ENCODE measurements around the gene TMEM14B.
"Not testable (repeated sequence)": the region's sequence is repeated elsewhere in the genome, so short reads cannot be mapped to it uniquely, and the experiment has no call there.

TMEM14B gene

DNA sequence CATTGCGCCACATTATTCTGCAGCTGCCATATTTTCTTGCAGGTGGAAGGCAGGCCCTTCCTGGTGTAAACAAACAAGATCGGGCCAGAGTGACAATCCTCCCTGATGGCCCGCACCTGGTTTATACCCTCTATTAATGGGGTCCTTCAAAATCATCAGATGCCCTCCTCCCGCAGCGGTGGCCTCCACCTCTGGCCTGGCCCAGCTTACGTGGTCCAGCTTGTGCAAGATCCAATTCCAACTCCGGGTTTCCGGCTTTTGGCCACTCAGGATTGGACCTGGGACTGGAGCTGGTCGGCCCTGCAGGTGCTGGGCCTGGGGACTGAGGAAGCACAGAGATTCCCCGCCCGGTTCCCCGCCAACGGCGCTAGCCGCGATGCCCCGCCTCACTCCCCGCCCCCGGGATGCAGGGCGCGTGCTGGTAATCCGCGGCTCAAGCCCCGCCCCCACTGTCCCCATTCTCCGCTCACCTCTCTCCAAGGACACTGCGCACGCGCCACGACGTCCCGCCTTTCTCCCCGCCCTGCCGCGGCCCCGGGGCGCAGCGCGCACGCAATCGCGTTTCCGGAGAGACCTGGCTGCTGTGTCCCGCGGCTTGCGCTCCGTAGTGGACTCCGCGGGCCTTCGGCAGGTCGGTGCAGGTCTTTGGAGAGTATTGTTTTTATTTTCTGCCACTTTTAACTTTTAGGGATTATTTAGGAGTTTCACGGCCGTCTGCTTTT, at the start of gene TMEM14B:
Gene TMEM14B, plus strand, starts transcription at position 555 of the 722 bp plus-strand sequence. CDS start 1,441 bp downstream, outside the sequence.
- peak; percentile 26 for FAIRE-seq

DNA sequence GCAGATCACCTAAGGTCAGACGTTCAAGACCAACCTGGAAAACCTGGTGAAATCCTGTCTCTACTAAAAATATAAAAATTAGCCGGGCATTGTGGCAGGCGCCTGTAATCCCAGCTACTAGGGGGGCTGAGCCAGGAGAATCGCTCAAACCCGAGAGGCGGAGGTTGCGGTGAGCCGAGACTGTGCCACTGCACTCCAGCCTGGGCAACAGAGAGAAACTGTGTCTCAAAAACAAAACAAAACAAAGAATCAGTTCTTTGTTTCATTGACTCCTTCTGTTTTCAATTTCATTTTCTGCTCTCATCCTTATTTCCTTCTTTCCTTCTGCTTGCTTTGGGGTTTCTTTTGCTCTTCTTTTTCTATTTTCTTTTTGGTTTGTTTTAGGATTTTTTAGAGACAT, 33.6 kb upstream of the TMEM14B start:
- no peak for FAIRE-seq

DNA sequence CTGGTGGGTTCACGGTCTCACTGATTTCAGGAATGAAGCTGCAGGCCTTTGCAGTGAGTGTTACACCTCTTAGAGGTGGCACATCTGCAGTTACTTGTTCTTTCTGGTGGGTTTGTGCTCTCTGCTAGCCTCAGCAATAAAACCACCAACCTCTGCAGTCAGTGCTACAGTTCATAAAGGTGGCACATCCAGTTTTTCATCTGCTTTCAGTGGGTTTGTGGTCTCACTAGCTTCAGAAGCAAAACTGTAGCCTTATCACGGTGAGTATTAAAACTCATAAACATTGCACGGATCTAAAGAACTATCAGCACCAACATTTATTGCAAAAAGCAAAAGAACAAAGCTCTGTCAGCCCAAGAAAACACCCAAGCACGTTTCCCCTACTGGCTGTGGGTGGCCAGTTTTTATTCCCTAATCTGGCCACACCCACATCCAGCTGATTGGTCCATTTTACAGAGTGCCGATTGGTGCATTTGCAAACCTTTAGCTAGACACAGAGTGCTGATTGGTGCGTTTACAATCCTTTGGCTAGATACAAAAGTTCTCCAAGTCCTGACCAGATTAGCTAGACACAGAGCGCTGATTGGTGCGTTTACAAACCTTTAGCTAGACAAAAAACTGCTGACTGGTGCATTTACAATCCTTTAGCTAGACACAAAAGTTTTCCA, 28.2 kb upstream of the TMEM14B start:
- no peak for FAIRE-seq

DNA sequence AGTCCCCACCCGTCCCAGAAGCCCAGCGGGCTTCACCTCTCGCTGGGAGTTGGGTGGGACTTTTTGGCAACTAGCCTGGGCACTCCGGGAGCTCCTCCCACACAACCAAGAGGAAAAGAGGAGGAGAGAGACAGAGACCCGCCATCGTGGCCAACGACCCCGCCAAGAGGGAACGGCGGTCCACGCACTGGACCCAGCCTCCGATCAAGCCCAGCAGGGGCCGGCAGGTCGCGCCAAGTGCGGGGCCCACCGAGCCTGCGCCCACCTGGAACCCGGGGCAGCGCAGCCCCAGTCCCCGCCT, 27.7 kb upstream of the TMEM14B start:
- FAIRE-seq = no peak

DNA sequence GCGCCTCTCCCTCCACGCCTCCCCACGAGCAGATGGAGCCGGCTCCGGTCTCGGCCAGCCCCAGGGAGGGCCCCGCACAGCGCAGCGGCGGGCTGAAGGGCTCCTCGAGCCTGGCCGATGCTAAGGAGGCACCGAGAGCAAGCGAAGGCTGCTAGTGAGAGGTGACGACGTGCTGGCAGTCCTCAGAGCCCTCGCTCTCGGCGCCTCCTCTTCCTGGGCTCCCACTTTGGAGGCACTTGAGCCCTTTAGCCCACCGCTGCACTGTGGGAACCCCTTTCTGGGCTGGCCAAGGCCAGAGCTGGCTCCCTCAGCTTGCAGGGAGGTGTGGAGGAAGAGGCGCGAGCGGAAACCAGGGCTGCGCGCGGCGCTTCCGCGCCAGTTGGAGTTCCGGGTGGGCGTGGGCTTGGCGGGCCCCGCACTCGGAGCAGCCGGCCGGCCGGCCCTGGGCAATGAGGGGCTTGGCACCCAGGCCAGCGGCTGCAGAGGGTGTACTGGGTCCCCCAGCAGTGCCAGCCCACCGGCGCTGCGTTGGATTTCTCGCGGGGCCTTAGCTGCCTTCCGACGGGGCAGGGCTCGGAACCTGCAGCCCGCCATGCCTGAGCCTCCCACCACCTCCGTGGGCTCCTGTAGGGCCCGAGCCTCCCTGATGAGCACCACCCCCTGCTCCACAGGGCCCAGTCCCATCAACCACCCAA, 27.2 kb upstream of the TMEM14B start:
- no peak for FAIRE-seq

DNA sequence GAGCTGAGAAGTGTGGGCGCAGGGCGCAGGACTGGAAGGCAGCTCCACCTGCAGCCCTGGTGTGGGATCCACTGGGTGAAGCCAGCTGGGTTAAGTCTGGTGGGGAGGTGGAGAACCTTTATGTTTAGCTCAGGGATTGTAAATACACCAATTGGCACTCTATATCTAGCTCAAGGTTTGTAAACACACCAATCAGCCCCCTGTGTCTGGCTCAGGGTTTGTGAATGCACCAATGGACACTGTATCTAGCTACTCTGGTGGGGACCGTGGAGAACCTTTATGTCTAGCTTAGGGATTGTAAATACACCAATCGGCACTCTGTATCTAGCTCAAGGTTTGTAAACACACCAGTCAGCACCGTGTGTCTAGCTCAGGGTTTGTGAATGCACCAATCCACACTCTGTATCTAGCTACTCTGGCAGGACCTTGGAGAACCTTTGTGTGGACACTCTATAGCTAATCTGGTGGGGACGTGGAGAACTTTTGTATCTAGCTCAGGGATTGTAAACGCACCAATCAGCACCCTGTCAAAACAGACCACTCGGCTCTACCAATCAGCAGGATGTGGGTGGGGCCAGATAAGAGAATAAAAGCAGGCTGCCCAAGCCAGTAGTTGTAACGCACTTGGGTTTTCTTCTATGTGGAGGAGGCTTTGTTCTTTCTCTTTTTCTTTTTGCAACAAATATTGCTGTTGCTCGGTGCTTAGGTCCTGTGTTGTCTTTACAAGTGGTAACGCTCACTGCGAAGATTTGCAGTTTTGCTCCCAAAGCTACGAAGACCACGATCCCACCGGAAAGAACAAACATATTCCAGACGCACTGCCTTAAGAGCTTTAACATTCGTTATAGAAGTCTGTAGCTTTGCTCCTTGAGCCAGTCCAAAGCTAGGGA, 26.4 kb upstream of the TMEM14B start:
- FAIRE-seq = not testable (repeated sequence)

DNA sequence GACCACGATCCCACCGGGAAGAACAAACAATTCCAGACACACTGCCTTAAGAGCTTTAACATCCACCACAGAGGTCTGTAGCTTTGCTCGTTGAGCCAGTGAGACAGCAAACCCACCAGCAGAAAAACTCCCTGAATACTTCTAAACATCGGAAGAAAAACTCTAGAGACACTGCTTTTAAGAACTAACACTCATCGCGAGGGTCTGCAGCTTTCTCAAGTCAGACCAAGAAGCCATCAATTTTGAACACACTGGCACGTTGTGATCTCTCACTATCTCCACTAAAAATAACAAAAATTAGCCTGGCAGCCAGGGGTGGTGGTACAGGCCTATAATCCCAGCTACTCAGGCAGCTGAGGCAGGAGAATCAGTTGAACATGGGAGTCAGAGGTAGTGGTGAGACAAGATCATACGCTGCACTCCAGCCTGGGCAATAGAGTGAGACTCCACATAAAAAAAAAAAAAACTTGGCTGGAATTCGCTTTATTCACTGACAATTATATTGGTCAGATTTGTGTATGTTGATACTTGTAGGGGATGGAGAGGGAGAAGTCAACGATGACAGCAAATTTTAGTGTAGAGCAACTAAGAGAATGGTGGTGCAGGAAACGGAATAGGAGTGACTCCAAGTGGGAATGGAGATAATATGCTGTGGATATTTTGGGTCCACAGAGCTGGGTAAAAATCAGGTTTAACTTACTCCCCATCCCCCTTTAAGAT, 25.6 kb upstream of the TMEM14B start:
- FAIRE-seq = no peak

DNA sequence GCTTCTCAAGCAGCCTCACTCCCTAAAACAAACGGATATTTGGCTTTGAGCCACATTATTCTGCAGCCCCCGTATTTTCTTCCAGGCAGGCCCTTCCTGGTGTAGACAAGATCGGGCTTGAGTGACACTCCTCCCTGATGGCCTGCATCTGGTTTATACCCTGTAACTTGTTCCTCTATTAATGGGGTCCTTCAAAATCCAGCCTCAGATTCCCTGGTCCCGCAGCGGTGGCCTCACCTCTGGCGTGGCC, 25.1 kb upstream of the TMEM14B start:
- FAIRE-seq = no peak

DNA sequence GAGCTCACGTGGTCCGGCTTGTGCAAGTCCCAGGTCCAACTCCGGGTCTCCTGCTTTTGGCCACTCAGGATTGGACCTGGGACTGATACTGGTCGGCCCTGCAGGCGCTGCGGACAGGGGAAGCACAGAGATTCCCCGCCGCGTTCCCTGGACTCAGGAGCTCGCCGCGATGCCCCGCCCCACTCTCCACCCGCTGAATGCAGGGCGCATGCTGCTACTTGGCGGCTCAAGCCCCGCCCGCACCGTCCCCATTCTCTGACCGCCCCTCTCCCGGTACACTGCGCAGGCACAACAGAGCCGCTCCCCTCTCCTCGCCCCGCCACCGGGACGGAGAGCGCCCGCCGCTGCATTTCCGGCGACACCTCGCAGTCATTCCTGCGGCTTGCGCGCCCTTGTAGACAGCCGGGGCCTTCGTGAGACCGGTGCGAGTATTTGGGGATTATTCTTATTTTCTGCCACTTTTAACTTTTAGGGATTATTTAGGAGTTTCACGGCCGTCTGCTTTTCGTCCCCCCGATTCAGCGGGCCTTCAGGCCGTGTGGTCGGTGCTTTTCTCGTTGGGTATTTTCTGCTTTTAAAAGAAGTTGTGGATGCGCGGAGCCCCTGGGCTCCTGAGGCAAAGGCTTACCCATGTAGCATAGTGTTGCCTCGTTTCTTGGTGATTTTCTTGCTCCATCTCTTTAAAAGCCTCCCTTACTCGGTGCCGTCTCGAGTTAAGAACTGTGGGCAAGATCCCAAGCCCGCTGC, 24.6 kb upstream of the TMEM14B start, which contains the start of gene TMEM14C:
Gene TMEM14C, plus strand, starts transcription at position 251 of the 747 bp plus-strand sequence. CDS start 1,544 bp downstream, outside the sequence.
- peak; percentile 45 for FAIRE-seq

DNA sequence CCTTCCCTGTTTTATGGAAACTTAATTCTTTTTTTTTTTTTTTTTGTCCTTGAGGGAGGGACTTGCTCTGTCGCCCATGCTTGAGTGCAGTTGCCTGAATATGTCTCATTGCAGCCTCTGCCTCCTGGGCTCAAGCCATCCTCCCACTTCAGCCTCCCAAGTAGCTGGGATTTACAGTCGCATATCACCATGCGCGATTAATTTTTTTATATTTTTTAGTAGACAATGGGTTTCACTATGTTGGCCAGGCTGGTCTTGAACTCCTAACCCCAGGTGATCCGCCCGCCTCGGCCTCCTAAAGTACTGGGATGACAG, 24.1 kb upstream of the TMEM14B start:
- no peak for FAIRE-seq

DNA sequence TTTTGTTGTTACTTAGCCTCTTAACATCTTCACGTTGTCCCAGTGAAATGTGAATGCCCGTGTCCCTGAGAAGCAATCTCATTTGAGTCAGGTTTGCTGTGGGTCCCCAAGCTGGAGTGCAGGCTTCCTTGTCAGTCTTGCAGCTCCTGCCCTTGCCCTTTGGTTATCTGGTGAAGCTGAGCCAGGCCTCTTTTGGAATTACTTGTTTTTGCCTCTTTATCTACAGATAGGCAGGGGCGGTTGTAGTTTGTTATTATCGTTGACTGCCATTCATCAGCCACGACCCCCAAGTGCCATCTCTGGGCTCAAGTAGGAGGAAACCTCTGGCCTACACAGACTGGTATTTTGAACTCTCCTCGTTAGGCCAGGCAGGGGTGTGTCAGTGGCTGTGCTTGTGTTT, 22.6 kb upstream of the TMEM14B start:
- no peak for FAIRE-seq

DNA sequence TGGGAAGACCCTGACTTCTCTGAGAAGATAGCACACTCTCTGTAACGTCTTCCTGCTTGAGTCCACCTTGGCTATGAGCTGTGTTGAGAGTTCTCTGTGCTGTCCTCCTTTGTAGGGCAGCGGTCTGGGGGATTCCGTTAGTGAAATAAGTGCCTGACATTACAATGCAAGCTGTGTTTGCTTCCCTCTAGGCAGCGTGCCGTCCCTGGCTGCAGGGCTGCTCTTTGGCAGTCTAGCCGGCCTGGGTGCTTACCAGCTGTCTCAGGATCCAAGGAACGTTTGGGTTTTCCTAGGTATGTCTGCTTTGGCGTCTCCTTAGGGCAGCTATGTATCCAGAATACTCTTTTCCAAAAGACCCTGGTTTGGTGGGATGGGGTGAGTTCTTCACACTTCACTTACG, 21.9 kb upstream of the TMEM14B start:
- no peak for FAIRE-seq

DNA sequence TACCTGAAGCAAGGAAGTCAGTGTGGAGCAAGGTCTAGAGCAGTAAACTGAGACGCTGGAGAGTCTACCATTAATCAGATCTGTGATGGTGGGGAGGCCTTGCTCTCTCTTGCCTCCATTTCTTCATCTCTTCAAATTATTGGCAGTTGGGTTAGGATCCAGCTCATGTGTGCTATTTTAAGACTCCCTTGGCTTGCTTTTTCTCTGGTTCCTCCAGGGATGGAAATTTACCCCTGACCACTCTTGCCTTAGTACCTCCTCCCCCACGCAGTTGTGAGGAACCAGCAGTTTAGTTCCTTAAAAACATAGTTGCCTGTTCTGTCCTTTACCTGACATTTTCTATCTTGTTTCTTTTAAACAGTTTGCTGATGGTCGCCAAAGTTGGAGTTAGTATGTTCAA, 17.4 kb upstream of the TMEM14B start:
- no peak for FAIRE-seq

DNA sequence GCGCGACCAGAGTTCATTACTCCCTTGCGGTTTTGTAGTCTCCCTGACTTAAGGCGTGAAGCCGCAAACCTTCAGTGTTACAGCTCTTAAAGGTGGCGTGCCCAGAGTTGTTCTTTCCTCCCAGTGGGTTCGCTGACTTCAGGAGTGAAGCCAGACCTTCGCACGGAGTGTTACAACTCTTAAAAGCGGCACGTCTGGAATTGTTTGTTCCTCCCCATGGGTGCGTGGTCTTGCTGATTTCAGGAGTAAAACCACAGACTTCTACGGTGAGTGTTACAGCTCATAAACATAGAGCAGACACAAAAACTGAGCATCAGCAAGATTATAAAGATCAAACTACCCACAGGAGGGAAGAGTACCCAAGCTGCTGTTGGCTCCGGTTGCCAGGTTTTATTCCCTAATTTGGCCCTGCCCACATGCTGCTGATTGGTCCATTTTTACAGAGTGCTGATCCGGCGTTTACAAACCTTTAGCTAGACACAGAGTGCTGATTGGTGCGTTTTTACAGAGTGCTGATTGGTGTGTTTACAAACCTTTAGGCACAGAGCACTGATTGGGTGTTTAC, 14.4 kb upstream of the TMEM14B start:
- no peak for FAIRE-seq

DNA sequence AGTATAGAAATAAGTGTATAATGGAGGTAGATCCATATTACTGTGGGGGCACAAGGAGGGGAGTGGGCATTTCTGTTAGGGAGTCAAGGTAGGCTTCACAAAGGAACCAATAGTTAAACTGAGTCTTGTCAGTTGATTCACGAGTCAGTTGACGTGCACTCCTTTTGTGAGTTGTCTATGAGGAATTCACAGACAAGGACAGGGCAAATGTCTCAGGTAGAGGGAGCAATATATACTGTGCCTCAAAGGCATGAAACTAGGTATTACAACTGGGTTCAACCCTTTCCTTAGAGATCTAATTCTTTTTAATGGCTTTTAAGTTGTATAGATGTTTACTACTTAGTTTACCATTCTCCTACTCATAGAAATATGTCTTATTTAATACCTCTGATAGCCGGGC, 13.7 kb upstream of the TMEM14B start:
- FAIRE-seq = no peak

DNA sequence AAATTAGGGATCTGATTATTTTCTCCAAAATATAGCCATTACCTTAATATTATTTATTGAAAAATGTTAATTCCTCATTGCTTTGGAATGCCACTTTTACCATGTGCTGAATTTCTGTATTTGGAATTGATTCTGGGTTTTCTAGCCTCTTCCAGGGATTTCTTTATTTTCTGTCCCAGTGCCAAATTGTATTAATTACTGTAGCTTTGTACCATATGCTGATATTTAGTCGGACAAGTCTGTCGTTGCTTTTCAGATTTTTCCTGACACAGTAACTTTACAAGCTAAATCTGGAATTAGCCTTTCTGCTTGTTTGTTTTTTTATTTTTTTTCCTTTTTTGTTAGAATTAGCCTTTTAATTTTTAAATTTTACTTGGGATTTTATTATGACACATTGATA, 10.9 kb upstream of the TMEM14B start:
- no peak for FAIRE-seq

DNA sequence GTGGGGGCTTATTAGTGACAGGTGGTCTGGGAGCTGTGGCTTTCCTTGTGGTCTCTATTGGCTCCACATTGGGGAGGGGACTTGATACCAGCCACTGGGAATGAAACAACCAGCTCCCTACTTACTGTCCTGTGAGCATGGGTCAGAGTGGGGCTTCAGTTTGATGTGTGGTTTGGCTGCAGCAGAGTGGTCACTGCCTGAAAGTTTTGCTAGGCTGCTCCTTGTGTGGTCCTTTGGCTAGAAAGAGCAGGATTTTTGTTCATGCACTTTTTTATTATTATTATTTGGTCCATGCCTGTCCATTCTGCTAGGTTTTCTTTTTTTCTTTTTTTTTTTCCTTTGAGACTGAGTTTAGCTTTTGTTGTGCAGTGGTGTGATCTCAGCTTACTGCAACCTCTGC, 7.5 kb upstream of the TMEM14B start:
- FAIRE-seq = no peak

DNA sequence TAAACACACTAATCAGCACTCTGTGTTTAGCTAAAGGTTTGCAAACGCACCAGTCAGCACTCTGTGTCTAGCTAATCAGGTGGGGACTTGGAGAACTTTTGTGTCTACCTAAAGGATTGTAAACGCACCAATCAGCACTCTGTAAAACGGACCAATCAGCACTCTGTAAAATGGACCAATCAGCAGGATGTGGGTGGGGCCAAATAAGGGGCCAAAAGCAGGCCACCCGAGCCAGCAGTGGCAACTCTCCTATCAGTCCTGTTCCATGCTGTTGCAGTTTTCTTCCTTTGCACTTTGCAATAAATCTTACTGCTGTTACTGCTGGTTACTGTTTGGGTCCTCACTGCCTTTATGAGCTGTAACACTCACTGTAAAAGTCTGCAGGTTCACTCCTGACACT, 6.0 kb upstream of the TMEM14B start:
- not testable (repeated sequence) for FAIRE-seq

DNA sequence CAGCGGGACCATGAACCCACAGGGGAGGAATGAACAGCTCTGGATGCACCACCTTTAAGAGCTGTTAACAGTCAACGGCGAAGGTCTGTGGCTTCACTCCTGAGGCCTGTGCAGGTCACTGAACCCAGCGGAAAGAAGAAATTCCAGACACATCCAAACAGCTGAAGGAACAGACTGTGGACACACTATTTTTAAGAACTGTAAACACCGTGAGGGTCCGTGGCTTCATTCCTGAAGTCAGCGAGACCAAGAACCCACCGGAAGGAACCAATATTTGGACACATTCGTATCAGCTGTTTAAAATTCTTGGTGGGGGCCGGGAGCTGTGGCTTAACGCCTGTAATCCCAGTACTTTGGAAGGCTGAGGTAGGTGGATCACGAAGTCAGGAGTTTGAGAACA, 5.4 kb upstream of the TMEM14B start:
- FAIRE-seq = no peak

DNA sequence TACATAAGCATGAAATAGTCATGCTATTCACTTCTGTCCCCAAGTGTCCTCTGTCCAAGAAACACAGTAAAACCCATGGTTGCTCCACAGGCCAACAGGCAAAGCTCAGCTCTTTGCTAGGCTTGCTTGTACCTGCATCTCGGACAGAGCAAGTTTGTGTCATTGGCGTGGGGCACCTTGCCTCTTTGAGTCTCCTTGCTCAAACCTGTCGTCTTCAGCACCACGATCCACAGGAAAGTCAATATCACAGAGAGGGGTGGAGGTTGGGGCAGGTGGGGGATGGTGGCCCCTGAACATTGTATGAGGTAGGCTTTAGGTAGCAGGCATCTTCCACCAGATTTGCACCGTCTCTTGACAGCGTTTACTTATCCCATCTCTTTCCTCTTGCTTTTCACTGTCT, 4.1 kb upstream of the TMEM14B start:
- no peak for FAIRE-seq

DNA sequence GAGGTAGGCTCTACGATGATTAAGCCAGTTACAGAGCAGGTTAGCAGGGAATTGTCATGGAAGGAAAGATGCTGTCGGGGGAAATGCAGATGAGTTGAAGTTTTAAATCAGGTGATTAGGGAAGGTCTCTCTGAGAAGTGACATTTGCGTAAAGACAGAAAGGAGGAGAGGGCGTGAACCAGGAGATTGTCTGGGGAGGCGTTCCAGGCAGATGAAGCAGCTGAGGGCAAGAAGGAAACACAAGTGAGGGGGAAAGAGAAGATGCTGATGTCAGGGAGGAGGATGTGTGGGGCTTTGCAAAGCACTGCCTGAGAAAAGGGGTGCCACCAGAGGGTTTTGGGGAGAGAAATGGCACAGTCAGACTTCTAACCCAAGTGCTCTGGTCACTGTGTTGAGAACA, 2.5 kb upstream of the TMEM14B start:
- FAIRE-seq = no peak

DNA sequence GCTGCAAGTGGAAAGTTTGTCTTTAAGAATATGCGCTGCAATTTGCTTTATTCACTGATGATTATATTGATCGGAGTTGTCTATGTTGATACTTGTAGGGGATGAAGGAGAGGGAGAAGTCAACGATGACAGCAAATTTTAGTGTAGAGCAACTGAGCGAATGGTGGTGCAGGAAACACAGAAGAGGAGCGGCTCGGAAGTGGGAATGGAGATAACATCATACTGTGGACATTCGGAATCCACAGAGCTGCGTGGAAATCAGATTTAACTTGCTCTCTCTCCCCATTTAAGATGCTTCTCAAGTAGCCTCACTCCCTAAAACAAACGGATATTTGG, 722 bp upstream of the TMEM14B start:
- FAIRE-seq = no peak

All from endometrium (tissue), 2 donors.